HepG2 (cell line): ENCODE results near the gene TBC1D22A. TPM values are rescaled to one million over a fixed set of nuclear protein-coding genes. Genes with fewer than 3 reads are reported as not detected.
A peak's percentile ranks its signal among the peaks of the same experiment; 100 is the strongest.

Source experiments
- ATAC-seq: fragments of 200-7000 bp; cut with Tn5 transposase; 3 replicates; pipeline ENCODE4 v1.9.1; 2020; ENCODE audit warnings: mild to moderate bottlenecking, moderate library complexity
- BruUV-seq: library from RNA; stranded (reverse); fragments of 400-500 nt; replicated peaks from 2 replicates; lab custom pipeline; 2021; lab: Mats Ljungman, UMichigan
- CTCF ChIA-PET: fragments of 300-600 bp; formaldehyde crosslinking; extraction: SDS; loops from one replicate; lab custom pipeline; 2021; ENCODE audit warnings: low total read pairs, inconsistent platforms, low intra/inter-chr PET ratio; lab: Yijun Ruan, JAX
- POLR2A ChIA-PET: fragments of 350-600 bp; sonication (Branson Sonifier 250); formaldehyde crosslinking; loops from one replicate; lab custom pipeline; 2020; ENCODE audit warnings: antibody characterized with exemption, inconsistent platforms; lab: Yijun Ruan, JAX
- DNase-seq: peaks from one replicate; pipeline ENCODE4 v3.0.0-alpha.2; 2015; ENCODE audit warnings: low spot score
- FAIRE-seq: peaks from 3 replicates; lab custom pipeline; 2011; peaks lifted over from hg19 to GRCh38; lab: Jason Lieb, UNC
- H2AFZ ChIP-seq: one replicate; pipeline ENCODE4 v1.6.1; 2011; ENCODE audit warnings: low read length, inconsistent platforms
- H3K27ac ChIP-seq: fragments of 300-600 bp; 3 replicates; pipeline ENCODE4 v1.8.0; 2011; ENCODE audit warnings: mixed run types, mild to moderate bottlenecking, mixed read lengths, low read length, inconsistent platforms; ENCODE audit not compliant: insufficient read depth; ENCODE audit errors: extremely low read length
- H3K27me3 ChIP-seq, 2 experiments: fragments of 200-600 bp in 1 of 2; 2 replicates in 1 of 2; 3 replicates in 1 of 2; pipeline versions ENCODE4 v1.6.0 to v1.8.0; 2011; ENCODE audit warnings: low read length in 2 of 2, mild to moderate bottlenecking in 2 of 2, moderate library complexity in 2 of 2, inconsistent platforms in 1 of 2; ENCODE audit not compliant: insufficient read depth in 2 of 2, control insufficient read depth in 1 of 2
- H3K36me3 ChIP-seq, 2 experiments: fragments of 200-600 bp in 1 of 2; replicated peaks in 1 of 2; 2 replicates in 1 of 2; 3 replicates in 1 of 2; pipeline versions ENCODE4 v1.5.1 to v1.8.0; 2011; ENCODE audit warnings: low read length in 2 of 2, inconsistent platforms in 1 of 2; ENCODE audit not compliant: insufficient read depth in 2 of 2, control insufficient read depth in 1 of 2
- H3K4me1 ChIP-seq: 2 replicates; pipeline ENCODE4 v1.5.1; 2012; ENCODE audit warnings: low read length, inconsistent platforms; ENCODE audit not compliant: insufficient read depth
- H3K4me2 ChIP-seq: 2 replicates; pipeline ENCODE4 v1.6.0; 2011; ENCODE audit warnings: low read depth, low read length, inconsistent platforms
- H3K4me3 ChIP-seq, 3 experiments: fragments of 200-600 bp in 1 of 3; sonication (generic), shearing (Covaris generic) in 1 of 3; replicated peaks in 1 of 3; 2 replicates each; pipeline ENCODE4 v1.5.1; 2011 to 2016; ENCODE audit warnings: low read length in 3 of 3, inconsistent platforms in 2 of 3, low read depth in 2 of 3, mild to moderate bottlenecking in 2 of 3, control low read depth in 1 of 3, mixed read lengths in 1 of 3; ENCODE audit not compliant: insufficient read depth in 1 of 3
- H3K79me2 ChIP-seq: one replicate; pipeline ENCODE4 v1.6.1; 2011; ENCODE audit warnings: low read length, inconsistent platforms; ENCODE audit not compliant: insufficient read depth
- H3K9ac ChIP-seq: 2 replicates; pipeline ENCODE4 v1.6.0; 2011; ENCODE audit warnings: mild to moderate bottlenecking, low read depth, low read length, inconsistent platforms; ENCODE audit not compliant: insufficient read depth
- H3K9me3 ChIP-seq: 2 replicates; pipeline ENCODE4 v1.5.1; 2012; ENCODE audit warnings: mild to moderate bottlenecking, low read length
- H4K20me1 ChIP-seq: 2 replicates; pipeline ENCODE4 v1.6.0; 2011; ENCODE audit warnings: inconsistent platforms, mild to moderate bottlenecking, low read length, moderate library complexity; ENCODE audit not compliant: insufficient read depth
- ARID4A ChIP-seq: sonication (generic); formaldehyde crosslinking; IDR thresholded peaks from 2 replicates; pipeline ENCODE4 v1.5.0; 2020; ENCODE audit warnings: mild to moderate bottlenecking, missing genetic modification reagents, borderline replicate concordance
- ATF7 ChIP-seq, 2 experiments: fragments of 450-650 bp in 1 of 2; sonication (generic) in 1 of 2; formaldehyde crosslinking in 1 of 2; IDR thresholded peaks; 2 replicates each; pipeline versions ENCODE4 v1.4.0 to v1.6.1; 2016 to 2020; ENCODE audit warnings: antibody characterized with exemption in 1 of 2, mild to moderate bottlenecking in 1 of 2, missing genetic modification reagents in 1 of 2
- GABPA ChIP-seq, 2 experiments: IDR thresholded peaks; 2 replicates each; pipeline ENCODE4 v1.6.1; 2011 to 2016; ENCODE audit warnings: low read depth in 2 of 2, low read length in 1 of 2, missing biosample characterization in 1 of 2, missing genetic modification characterization in 1 of 2
- GTF3A ChIP-seq: sonication (generic); formaldehyde crosslinking; conservative IDR thresholded peaks from 2 replicates; pipeline ENCODE4 v1.4.0; 2020; ENCODE audit warnings: mild to moderate bottlenecking, missing genetic modification reagents
- GZF1 ChIP-seq: sonication (generic); formaldehyde crosslinking; IDR thresholded peaks from 2 replicates; pipeline ENCODE4 v1.5.1; 2020; ENCODE audit warnings: mild to moderate bottlenecking, missing genetic modification reagents
- LCORL ChIP-seq, 2 experiments: fragments of 450-650 bp in 1 of 2; sonication (generic) in 1 of 2; formaldehyde crosslinking in 1 of 2; IDR thresholded peaks; 2 replicates each; pipeline versions ENCODE4 v1.5.0 to v1.6.1; 2017 to 2020; ENCODE audit warnings: antibody characterized with exemption in 1 of 2, missing genetic modification reagents in 1 of 2
- MEF2D ChIP-seq: sonication (generic); formaldehyde crosslinking; IDR thresholded peaks from 2 replicates; pipeline ENCODE4 v1.5.1; 2020; ENCODE audit warnings: mild to moderate bottlenecking, missing genetic modification reagents
- NFYC ChIP-seq: IDR thresholded peaks from 2 replicates; pipeline ENCODE4 v1.6.1; 2016; ENCODE audit warnings: missing genetic modification reagents, missing compliant biosample characterization
- NR3C1 ChIP-seq: sonication (generic); formaldehyde crosslinking; IDR thresholded peaks from 2 replicates; pipeline ENCODE4 v1.4.0; 2020; ENCODE audit warnings: missing genetic modification reagents
- SETDB1 ChIP-seq: sonication (generic); formaldehyde crosslinking; IDR thresholded peaks from 2 replicates; pipeline ENCODE4 v1.5.1; 2020; ENCODE audit warnings: missing genetic modification reagents, mild to moderate bottlenecking, borderline replicate concordance
- SMAD9 ChIP-seq: sonication (generic); formaldehyde crosslinking; IDR thresholded peaks from 2 replicates; pipeline ENCODE4 v1.5.1; 2020; ENCODE audit warnings: mild to moderate bottlenecking, missing genetic modification reagents
- SOX13 ChIP-seq, 3 experiments: fragments of 450-650 bp in 1 of 3; sonication (generic) in 1 of 3; formaldehyde crosslinking in 1 of 3; IDR thresholded peaks in 2 of 3; conservative IDR thresholded peaks in 1 of 3; 2 replicates each; pipeline versions ENCODE4 v1.5.0 to v1.6.1; 2016 to 2020; ENCODE audit warnings: antibody characterized with exemption in 1 of 3, mild to moderate bottlenecking in 1 of 3, missing compliant biosample characterization in 1 of 3, missing genetic modification reagents in 1 of 3, moderate library complexity in 1 of 3
- TAF15 ChIP-seq: fragments of 200-400 bp; formaldehyde crosslinking; IDR thresholded peaks from one replicate; pipeline ENCODE4 v1.6.1; 2018; ENCODE audit warnings: mild to moderate bottlenecking, low read depth, low read length; ENCODE audit not compliant: poor library complexity, severe bottlenecking
- U2AF1 ChIP-seq: fragments of 200-400 bp; formaldehyde crosslinking; optimal IDR thresholded peaks from 2 replicates; pipeline ENCODE3; 2017; ENCODE audit warnings: mild to moderate bottlenecking, low read depth, low read length
- ZFP62 ChIP-seq: sonication (generic); formaldehyde crosslinking; IDR thresholded peaks from 2 replicates; pipeline ENCODE4 v1.4.0; 2020; ENCODE audit warnings: missing genetic modification reagents
- ZNF17 ChIP-seq: sonication (generic); formaldehyde crosslinking; IDR thresholded peaks from 2 replicates; pipeline ENCODE4 v1.5.0; 2020; ENCODE audit warnings: mild to moderate bottlenecking, missing genetic modification reagents
- ZNF33B ChIP-seq: sonication (generic); formaldehyde crosslinking; IDR thresholded peaks from 2 replicates; pipeline ENCODE4 v1.5.1; 2020; ENCODE audit warnings: mild to moderate bottlenecking, missing genetic modification reagents
- ZNF607 ChIP-seq: sonication (generic); formaldehyde crosslinking; IDR thresholded peaks from 2 replicates; pipeline ENCODE4 v1.5.1; 2020; ENCODE audit warnings: missing genetic modification reagents, mild to moderate bottlenecking, borderline replicate concordance
- WGBS: methylation state at CpG from one replicate; pipeline ENCODE4 v1.1.6; 2017; ENCODE audit warnings: low lambda C conversion rate; 5-methylcytosine and 5-hydroxymethylcytosine counted together
- in situ Hi-C: cut with HindIII; loops from 2 replicates; pipeline ENCODE4 v1.10.0; 2017; ENCODE audit warnings: low pct_unique_long_range_greater_than_20kb; ENCODE audit not compliant: extremely low pct_ligation_motif_present
- intact Hi-C: fragments of 100-400 bp; cut with micrococcal nuclease; formaldehyde crosslinking; loops from one replicate; pipeline ENCODE4 v1.10.0; 2022; ENCODE audit not compliant: unreplicated experiment
- polyA plus RNA-seq, 8 experiments: library from polyadenylated mRNA; depleted of rRNA in 3 of 8; stranded (reverse) in 7 of 8; unstranded in 1 of 8; fragments of >200 nt; fragmentation: Illumina TruSeq in 4 of 8; extraction: Trizol in 4 of 8; gene quantifications; 2 replicates each; pipeline versions ENCODE4 v1.2.1 to v1.2.3, GENCODE V29; 2011 to 2016; ENCODE audit warnings: low read depth in 4 of 8, missing spikeins in 1 of 8, mixed read lengths in 1 of 8; ENCODE audit not compliant: insufficient read depth in 1 of 8
- total RNA-seq, 5 experiments: library from RNA; depleted of rRNA; stranded (reverse); fragments of >200 nt; fragmentation: Illumina TruSeq; extraction: Trizol; gene quantifications; 2 replicates each; pipeline ENCODE4 v1.2.3, GENCODE V29; 2016; ENCODE audit warnings: low read depth in 1 of 5
- TF ChIP-seq, protein P1 (sequence below): sonication (generic); formaldehyde crosslinking; IDR thresholded peaks from 2 replicates; pipeline ENCODE4 v1.5.0; 2020; ENCODE audit warnings: missing genetic modification reagents

Gene TBC1D22A
- total and polyA plus RNA-seq, 2 of the 13 experiments (the other 11 are each of a cell fraction or from before 2014, with no cell fraction given), result 17.3 to 18.0 TPM

- H3K4me1 ChIP-seq, result peaks cover 65% of the 10 kb centered on the region
- H3K79me2 ChIP-seq, result peaks cover 2% of the 10 kb centered on the region
- DNase-seq (peak; percentile 76), FAIRE-seq (peak; percentile 82), ATAC-seq (peak; percentile 66)
- ChIA-PET POLR2A (interaction anchor here (0.7 to 1.4 kb wide), 3 partner anchors 9 to 178 kb away, joined by 3 to 4 read pairs (median 4); no protein-coding TSS in a partner anchor), CTCF (no interaction called here)
- H4K20me1 ChIP-seq, result no peaks in the 10 kb centered on the region
- peak overlapping the region; percentile 95 for H3K27ac ChIP-seq
- BruUV-seq, result TSS peak; percentile 59
- H3K4me3 ChIP-seq, result peak overlapping the region; percentile 30 to 67 (median 43); a peak in 5 of 6 replicates
- peaks cover 1 to 10% of the 10 kb centered on the region in 2 experiments; a peak in 2 of 5 replicates for H3K36me3 ChIP-seq
- intact Hi-C loops (loop anchor here (5.0 kb wide), 1 partner anchor 139 kb away; no protein-coding TSS in a partner anchor), in situ Hi-C loops (no loop called here)
- H3K27me3 ChIP-seq, result no peaks in the 10 kb centered on the region
- H2AFZ ChIP-seq, result no peak overlapping the region
- WGBS, result 3% methylated on average over 11 of the region's 12 CpGs
- no peaks in the 10 kb centered on the region for H3K9me3 ChIP-seq
- H3K4me2 ChIP-seq, result peak overlapping the region; percentile 93
- H3K9ac ChIP-seq, result peak overlapping the region; percentile 74
- TF ChIP-seq SOX13 (IDR thresholded peaks at IDR 0.05), result no peak
- no peak; a peak in 1 of 4 replicates for TF ChIP-seq SOX13 (CRISPR knock-in tag; conservative IDR thresholded peaks at IDR 0.05 in 1 of 2, IDR thresholded peaks at IDR 0.05 in 1 of 2)
- no peak for TF ChIP-seq ZNF17 (CRISPR knock-in tag)
- no peak for TF ChIP-seq GABPA (IDR thresholded peaks at IDR 0.05; ENCODE audit: low read depth, low read length)
- no peak for TF ChIP-seq GABPA (CRISPR knock-in tag; IDR thresholded peaks at IDR 0.05; ENCODE audit: low read depth)
- no peak for TF ChIP-seq LCORL (IDR thresholded peaks at IDR 0.05)
- TF ChIP-seq LCORL (CRISPR knock-in tag; IDR thresholded peaks at IDR 0.05), result peak; percentile 34
- TF ChIP-seq, protein P1, sequence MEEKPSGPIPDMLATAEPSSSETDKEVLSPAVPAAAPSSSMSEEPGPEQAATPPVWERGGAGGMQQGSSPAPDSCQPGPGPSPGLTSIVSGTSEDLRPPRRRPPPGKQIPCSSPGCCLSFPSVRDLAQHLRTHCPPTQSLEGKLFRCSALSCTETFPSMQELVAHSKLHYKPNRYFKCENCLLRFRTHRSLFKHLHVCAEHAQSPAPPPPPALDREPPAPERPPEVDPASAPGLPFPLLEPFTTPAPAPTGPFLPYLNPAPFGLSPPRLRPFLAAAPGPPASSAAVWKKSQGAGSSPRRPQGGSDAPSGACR (CRISPR knock-in tag), result peak; percentile 10; the same call in 1 of the 2 replicates
- no peak for TF ChIP-seq SETDB1
- no peak for TF ChIP-seq ZFP62 (CRISPR knock-in tag)
- TF ChIP-seq GTF3A (CRISPR knock-in tag), result no peak
- no peak for TF ChIP-seq ZNF607 (CRISPR knock-in tag)
- TF ChIP-seq NFYC, result no peak
- no peak for TF ChIP-seq GZF1 (CRISPR knock-in tag)
- no peak for TF ChIP-seq ZNF33B (CRISPR knock-in tag)
- TF ChIP-seq ATF7 (IDR thresholded peaks at IDR 0.05), result no peak
- no peak for TF ChIP-seq ATF7 (CRISPR knock-in tag; IDR thresholded peaks at IDR 0.05)
- no peak for TF ChIP-seq SMAD9
- TF ChIP-seq TAF15, result no peak
- TF ChIP-seq ARID4A (CRISPR knock-in tag), result no peak
- TF ChIP-seq U2AF1, result no peak
- TF ChIP-seq NR3C1, result no peak
- TF ChIP-seq MEF2D, result no peak
These were observed 174.0 kb downstream of the TBC1D22A start for GRCh38 chr22:46936378-46936903.
